Keratinocyte (primary cell): ENCODE results near the gene ARSI. TPM values are rescaled to one million over a fixed set of nuclear protein-coding genes. Genes with fewer than 3 reads are reported as not detected.

Experiments used
- DNase-seq: peaks from one replicate; pipeline ENCODE4 v3.0.0-alpha.2; 2011; ENCODE audit warnings: low read depth, missing footprints, low spot score
- FAIRE-seq: peaks from 2 replicates; lab custom pipeline; 2011; peaks lifted over from hg19 to GRCh38; lab: Jason Lieb, UNC
- H2AFZ ChIP-seq: 2 replicates; pipeline ENCODE4 v1.6.0; 2012; ENCODE audit warnings: low read length, control low read depth, inconsistent platforms; ENCODE audit not compliant: control insufficient read depth
- H3K27ac ChIP-seq: 2 replicates; pipeline ENCODE4 v1.5.1; 2011; ENCODE audit warnings: low read length; ENCODE audit not compliant: control insufficient read depth, insufficient read depth
- H3K27me3 ChIP-seq: 3 replicates; pipeline ENCODE4 v1.6.0; 2011; ENCODE audit warnings: low read length; ENCODE audit not compliant: control insufficient read depth, insufficient read depth; ENCODE audit errors: extremely low read depth
- H3K36me3 ChIP-seq, 2 experiments: 2 replicates in 1 of 2; 3 replicates in 1 of 2; pipeline ENCODE4 v1.5.1; 2011; ENCODE audit warnings: low read length in 2 of 2, mild to moderate bottlenecking in 1 of 2; ENCODE audit not compliant: control insufficient read depth in 2 of 2, insufficient read depth in 2 of 2; ENCODE audit errors: extremely low read depth in 1 of 2
- H3K4me1 ChIP-seq: 3 replicates; pipeline ENCODE4 v1.5.1; 2011; ENCODE audit warnings: low read length; ENCODE audit not compliant: control insufficient read depth, insufficient read depth; ENCODE audit errors: extremely low read depth
- H3K4me2 ChIP-seq: 3 replicates; pipeline ENCODE4 v1.6.0; 2011; ENCODE audit warnings: low read depth, low read length; ENCODE audit not compliant: control insufficient read depth, insufficient read depth; ENCODE audit errors: extremely low read depth
- H3K4me3 ChIP-seq, 3 experiments: fragments of 200-600 bp in 1 of 3; sonication (generic) in 1 of 3; 2 replicates in 2 of 3; 3 replicates in 1 of 3; pipeline ENCODE4 v1.5.1; 2011 to 2016; ENCODE audit warnings: low read length in 3 of 3, mild to moderate bottlenecking in 3 of 3, control low read depth in 2 of 3, inconsistent platforms in 1 of 3, low read depth in 1 of 3, mixed read lengths in 1 of 3, mixed run types in 1 of 3, moderate library complexity in 1 of 3; ENCODE audit not compliant: control insufficient read depth in 2 of 3, insufficient read depth in 2 of 3; ENCODE audit errors: extremely low read depth in 1 of 3
- H3K79me2 ChIP-seq: 2 replicates; pipeline ENCODE4 v1.6.0; 2012; ENCODE audit warnings: low read length; ENCODE audit not compliant: control insufficient read depth, insufficient read depth
- H3K9ac ChIP-seq: 3 replicates; pipeline ENCODE4 v1.6.0; 2011; ENCODE audit warnings: low read length; ENCODE audit not compliant: control insufficient read depth, insufficient read depth; ENCODE audit errors: extremely low read depth
- H3K9me1 ChIP-seq: 3 replicates; pipeline ENCODE4 v1.6.0; 2011; ENCODE audit warnings: low read length; ENCODE audit not compliant: control insufficient read depth, insufficient read depth; ENCODE audit errors: extremely low read depth
- H3K9me3 ChIP-seq: 2 replicates; pipeline ENCODE4 v1.5.1; 2012; ENCODE audit warnings: low read depth, low read length; ENCODE audit not compliant: control insufficient read depth
- H4K20me1 ChIP-seq: 3 replicates; pipeline ENCODE4 v1.6.0; 2011; ENCODE audit warnings: low read length; ENCODE audit not compliant: control insufficient read depth, insufficient read depth; ENCODE audit errors: extremely low read depth
- CTCF ChIP-seq, 3 experiments: IDR thresholded peaks in 1 of 3; conservative IDR thresholded peaks in 1 of 3; optimal IDR thresholded peaks in 1 of 3; 2 replicates in 2 of 3; 3 replicates in 1 of 3; pipeline versions ENCODE3 to v1.5.1; 2011; ENCODE audit warnings: low read length in 3 of 3, mild to moderate bottlenecking in 3 of 3, moderate library complexity in 2 of 3, control low read depth in 1 of 3, inconsistent platforms in 1 of 3; ENCODE audit not compliant: insufficient read depth in 2 of 3; ENCODE audit errors: extremely low read depth in 1 of 3
- EZH2 ChIP-seq: IDR thresholded peaks from one replicate; pipeline ENCODE4 v1.6.1; 2012; ENCODE audit warnings: inconsistent platforms, mild to moderate bottlenecking, low read length, moderate library complexity
- dilution Hi-C: fragments of 300-500 bp; cut with MboI; formaldehyde crosslinking; loops from one replicate; pipeline ENCODE4 v1.7.0; 2020; ENCODE audit warnings: low sequenced_read_pairs; ENCODE audit not compliant: extremely low pct_ligation_motif_present
- polyA plus RNA-seq, 5 experiments: library from polyadenylated mRNA; depleted of rRNA in 3 of 5; stranded (reverse) in 3 of 5; stranded (forward) in 1 of 5; unstranded in 1 of 5; fragments of >200 nt; gene quantifications; 1 replicate in 1 of 5; 2 replicates in 3 of 5; 3 replicates in 1 of 5; pipeline versions ENCODE4 v1.2.1 to v1.2.3, GENCODE V29; 2011 to 2012; ENCODE audit warnings: missing spikeins in 2 of 5, low read depth in 1 of 5, low replicate concordance in 1 of 5

Gene ARSI
- polyA plus RNA-seq, 1 donor (not counting 4 experiments of a cell fraction or from before 2014, with no cell fraction given), result 1.7 TPM

GRCh38 chr5:150304481-150305081, 1.9 kb upstream of the ARSI start:
- no peak overlapping the region for H2AFZ ChIP-seq
- peaks cover 19% of the 10 kb centered on the region for H3K4me1 ChIP-seq
- no peak for DNase-seq

GRCh38 chr5:150303660-150304386, 1.1 kb upstream of the ARSI start:
- no peak overlapping the region for H3K9ac ChIP-seq
- TF ChIP-seq CTCF (optimal IDR thresholded peaks at IDR 0.05 in 1 of 3, IDR thresholded peaks at IDR 0.05 in 1 of 3, conservative IDR thresholded peaks at IDR 0.05 in 1 of 3; ENCODE audit: extremely low read depth in 1 of 3, insufficient read depth in 2 of 3, low read length in 3 of 3) (no peak), EZH2 (no peak)
- H3K36me3 ChIP-seq, result no peaks in the 10 kb centered on the region
- H3K4me3 ChIP-seq, result no peak overlapping the region
- H3K4me2 ChIP-seq, result no peak overlapping the region
- H4K20me1 ChIP-seq, result no peaks in the 10 kb centered on the region
- dilution Hi-C loops, result no loop called here
- no peaks in the 10 kb centered on the region for H3K79me2 ChIP-seq
- DNase-seq, result no peak
- no peaks in the 10 kb centered on the region for H3K9me3 ChIP-seq
- no peak overlapping the region for H3K27ac ChIP-seq
- FAIRE-seq, result no peak
- no peak overlapping the region for H2AFZ ChIP-seq
- peaks cover 26% of the 10 kb centered on the region for H3K4me1 ChIP-seq
- H3K27me3 ChIP-seq, result no peaks in the 10 kb centered on the region
- peaks cover 4% of the 10 kb centered on the region for H3K9me1 ChIP-seq

More at GRCh38 chr5:150304481-150305081, 1.9 kb upstream of the ARSI start:
- dilution Hi-C loops, result no loop called here
- no peak for FAIRE-seq
- Histone ChIP-seq H3K4me3 (no peak overlapping the region), H3K27ac (no peak overlapping the region), H3K4me2 (no peak overlapping the region), H3K27me3 (no peaks in the 10 kb centered on the region), H3K36me3 (no peaks in the 10 kb centered on the region), H3K9ac (no peak overlapping the region), H3K79me2 (no peaks in the 10 kb centered on the region), H3K9me1 (peaks cover 3% of the 10 kb centered on the region), H4K20me1 (no peaks in the 10 kb centered on the region), H3K9me3 (no peaks in the 10 kb centered on the region)
- TF ChIP-seq EZH2, result no peak
- TF ChIP-seq CTCF (optimal IDR thresholded peaks at IDR 0.05 in 1 of 3, IDR thresholded peaks at IDR 0.05 in 1 of 3, conservative IDR thresholded peaks at IDR 0.05 in 1 of 3; ENCODE audit: extremely low read depth in 1 of 3, insufficient read depth in 2 of 3, low read length in 3 of 3), result no peak
